K562 (cell line): ENCODE results near the gene UBE2M. TPM values are rescaled to one million over a fixed set of nuclear protein-coding genes. Genes with fewer than 3 reads are reported as not detected.

Experiments
- BDP1 ChIP-seq: IDR thresholded peaks from 3 replicates; pipeline ENCODE4 v1.6.1; 2011; ENCODE audit not compliant: insufficient read length, insufficient read depth
- CBX3 ChIP-seq, 2 experiments: IDR thresholded peaks; 1 replicate in 1 of 2; 2 replicates in 1 of 2; pipeline ENCODE4 v1.6.1; 2012; ENCODE audit warnings: inconsistent platforms in 2 of 2, low read length in 2 of 2, borderline replicate concordance in 1 of 2, control low read depth in 1 of 2
- FOXA3 ChIP-seq, 2 experiments: fragments of 450-650 bp in 1 of 2; sonication (generic) in 1 of 2; formaldehyde crosslinking; IDR thresholded peaks in 1 of 2; conservative IDR thresholded peaks in 1 of 2; 2 replicates each; pipeline versions ENCODE4 v1.4.0 to v1.8.0; 2020 to 2022; ENCODE audit warnings: mild to moderate bottlenecking in 2 of 2, missing genetic modification reagents in 1 of 2
- HNRNPK ChIP-seq: fragments of 200-400 bp; formaldehyde crosslinking; IDR thresholded peaks from one replicate; pipeline ENCODE4 v1.6.1; 2018; ENCODE audit warnings: mild to moderate bottlenecking, low read depth, low read length; ENCODE audit not compliant: poor library complexity, severe bottlenecking
- HOXB6 ChIP-seq: fragments of 250-450 bp; sonication (Bioruptor Pico); IDR thresholded peaks from 2 replicates; pipeline ENCODE4 v1.5.1; 2022; ENCODE audit warnings: mild to moderate bottlenecking, borderline replicate concordance
- MED1 ChIP-seq: sonication (generic); formaldehyde crosslinking; IDR thresholded peaks from 2 replicates; pipeline ENCODE4 v1.8.1; 2023; ENCODE audit warnings: missing genetic modification reagents, borderline replicate concordance
- MTA2 ChIP-seq: fragments of 450-650 bp; IDR thresholded peaks from 2 replicates; pipeline ENCODE4 v1.6.1; 2016; ENCODE audit warnings: low read depth
- SAFB ChIP-seq: fragments of 200-400 bp; formaldehyde crosslinking; IDR thresholded peaks from 2 replicates; pipeline ENCODE4 v1.6.1; 2017; ENCODE audit warnings: low read depth, low read length, borderline replicate concordance
- SIN3B ChIP-seq: fragments of 450-650 bp; IDR thresholded peaks from 2 replicates; pipeline ENCODE4 v1.6.1; 2017; ENCODE audit warnings: low read depth, mild to moderate bottlenecking, moderate library complexity
- SLC30A9 ChIP-seq: fragments of 250-450 bp; sonication (Bioruptor Pico); IDR thresholded peaks from 2 replicates; pipeline ENCODE4 v1.8.0; 2022; ENCODE audit warnings: mild to moderate bottlenecking, moderate library complexity
- TBP ChIP-seq: optimal IDR thresholded peaks from 2 replicates; pipeline ENCODE3; 2011; ENCODE audit warnings: low read depth, low read length, improper control_type of control experiment
- TEAD1 ChIP-seq, 2 experiments: fragments of 450-650 bp in 1 of 2; sonication (generic) in 1 of 2; formaldehyde crosslinking; IDR thresholded peaks; 2 replicates each; pipeline versions ENCODE4 v1.4.0 to v1.8.0; 2020 to 2022; ENCODE audit warnings: mild to moderate bottlenecking in 2 of 2, missing genetic modification reagents in 1 of 2
- ZBTB1 ChIP-seq: sonication (generic); formaldehyde crosslinking; IDR thresholded peaks from 2 replicates; pipeline ENCODE4 v1.8.1; 2023; ENCODE audit warnings: missing genetic modification reagents, low read depth, mild to moderate bottlenecking, borderline replicate concordance
- ZC3H4 ChIP-seq: sonication (generic); formaldehyde crosslinking; IDR thresholded peaks from 2 replicates; pipeline ENCODE4 v1.9.0; 2021; ENCODE audit warnings: missing genetic modification reagents, borderline replicate concordance
- ZNF224 ChIP-seq: sonication (generic); formaldehyde crosslinking; IDR thresholded peaks from 2 replicates; pipeline ENCODE4 v1.8.0; 2022; ENCODE audit warnings: mild to moderate bottlenecking, missing genetic modification reagents
- polyA plus RNA-seq, 8 experiments: library from polyadenylated mRNA; depleted of rRNA in 4 of 8; stranded (reverse) in 5 of 8; unstranded in 3 of 8; fragments of >200 nt; fragmentation: Nextera tagmentation in 2 of 8; fragmentation: Illumina TruSeq in 1 of 8; extraction: Ambion mirVana in 2 of 8; extraction: Trizol in 1 of 8; gene quantifications; 2 replicates each; pipeline versions ENCODE4 v1.2.1 to v1.2.3, GENCODE V29; 2011 to 2014; ENCODE audit warnings: inconsistent platforms in 1 of 8, missing spikeins in 1 of 8
- total RNA-seq, 7 experiments: library from RNA; depleted of rRNA in 6 of 7; stranded (reverse); fragments of >200 nt in 6 of 7; fragmentation: Illumina TruSeq in 2 of 7; extraction: Trizol in 2 of 7; gene quantifications; 2 replicates each; pipeline versions ENCODE4 v1.2.1 to v1.2.3, GENCODE V29; 2011 to 2021; ENCODE audit warnings: low replicate concordance in 1 of 7
- TF ChIP-seq, protein P1 (sequence below): IDR thresholded peaks from 3 replicates; pipeline ENCODE4 v1.6.1; 2011; ENCODE audit warnings: borderline replicate concordance, mild to moderate bottlenecking, moderate library complexity; ENCODE audit not compliant: insufficient read length; ENCODE audit errors: extremely low read depth
- TF ChIP-seq, protein P2 (sequence below), 2 experiments: IDR thresholded peaks in 1 of 2; conservative IDR thresholded peaks in 1 of 2; 2 replicates each; pipeline ENCODE4 v1.6.1; 2016; ENCODE audit warnings: low read depth in 2 of 2, mild to moderate bottlenecking in 1 of 2, missing compliant biosample characterization in 1 of 2, missing genetic modification characterization in 1 of 2, moderate library complexity in 1 of 2
- TF ChIP-seq, protein P3 (sequence below): fragments of 450-650 bp; IDR thresholded peaks from one replicate; pipeline ENCODE4 v1.6.1; 2018; ENCODE audit warnings: mild to moderate bottlenecking, moderate library complexity; ENCODE audit not compliant: partially characterized antibody

Gene UBE2M
- total and polyA plus RNA-seq, 9 of the 15 experiments (the other 6 are each of a cell fraction or from before 2014, with no cell fraction given): 0.92 to 163 (median 85.7) TPM

DNA sequence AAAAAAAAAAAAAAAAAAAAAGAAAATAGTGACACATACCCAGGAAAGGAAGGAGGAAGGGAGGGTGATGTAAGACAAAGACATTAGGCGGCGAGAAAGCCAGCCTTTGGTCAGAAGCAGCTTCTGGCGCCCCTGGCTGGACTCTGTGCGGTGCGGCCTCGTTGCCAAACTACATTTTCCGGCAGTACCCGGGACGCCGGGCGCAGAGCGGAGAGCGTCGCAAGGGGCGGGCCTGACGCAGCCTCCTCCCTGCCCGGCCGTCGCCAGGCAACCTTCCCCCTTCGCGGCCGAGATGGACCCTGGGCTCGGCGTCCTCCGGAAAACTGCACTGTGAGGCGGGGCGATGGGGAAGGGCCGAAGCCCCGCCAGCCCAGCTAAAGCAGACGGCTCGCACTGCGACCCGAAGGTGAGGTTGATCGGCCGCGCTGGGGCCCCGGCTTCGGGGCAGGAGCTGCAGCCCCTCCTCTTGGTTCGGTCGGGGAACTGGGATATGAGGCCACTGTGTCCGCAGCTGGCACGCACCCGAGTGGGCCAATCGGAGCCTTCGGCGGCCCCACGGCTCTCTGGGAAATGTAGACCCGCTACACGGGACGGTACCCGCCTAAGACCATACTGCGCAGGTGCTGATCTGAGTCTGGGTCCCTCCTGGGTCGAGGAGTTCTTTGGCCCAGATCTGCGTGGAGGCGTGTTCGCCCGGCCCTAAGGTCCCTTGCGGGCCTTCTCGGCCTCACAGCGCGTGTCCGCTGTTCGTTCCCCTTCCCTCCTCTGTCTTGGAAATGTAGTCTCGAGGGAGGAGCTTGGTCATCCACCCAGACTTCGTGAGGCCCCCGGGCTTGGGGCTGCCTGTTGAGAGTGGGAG, 17.0 kb upstream of the UBE2M start (continued):
- no peak for TF ChIP-seq BDP1
- TF ChIP-seq TBP: peak; percentile 49
- TF ChIP-seq ZNF224 (CRISPR knock-in tag): no peak
- TF ChIP-seq FOXA3 (CRISPR knock-in tag; conservative IDR thresholded peaks at IDR 0.05 in 1 of 2, IDR thresholded peaks at IDR 0.05 in 1 of 2): no peak
- no peak for TF ChIP-seq MTA2
- TF ChIP-seq, protein P1, sequence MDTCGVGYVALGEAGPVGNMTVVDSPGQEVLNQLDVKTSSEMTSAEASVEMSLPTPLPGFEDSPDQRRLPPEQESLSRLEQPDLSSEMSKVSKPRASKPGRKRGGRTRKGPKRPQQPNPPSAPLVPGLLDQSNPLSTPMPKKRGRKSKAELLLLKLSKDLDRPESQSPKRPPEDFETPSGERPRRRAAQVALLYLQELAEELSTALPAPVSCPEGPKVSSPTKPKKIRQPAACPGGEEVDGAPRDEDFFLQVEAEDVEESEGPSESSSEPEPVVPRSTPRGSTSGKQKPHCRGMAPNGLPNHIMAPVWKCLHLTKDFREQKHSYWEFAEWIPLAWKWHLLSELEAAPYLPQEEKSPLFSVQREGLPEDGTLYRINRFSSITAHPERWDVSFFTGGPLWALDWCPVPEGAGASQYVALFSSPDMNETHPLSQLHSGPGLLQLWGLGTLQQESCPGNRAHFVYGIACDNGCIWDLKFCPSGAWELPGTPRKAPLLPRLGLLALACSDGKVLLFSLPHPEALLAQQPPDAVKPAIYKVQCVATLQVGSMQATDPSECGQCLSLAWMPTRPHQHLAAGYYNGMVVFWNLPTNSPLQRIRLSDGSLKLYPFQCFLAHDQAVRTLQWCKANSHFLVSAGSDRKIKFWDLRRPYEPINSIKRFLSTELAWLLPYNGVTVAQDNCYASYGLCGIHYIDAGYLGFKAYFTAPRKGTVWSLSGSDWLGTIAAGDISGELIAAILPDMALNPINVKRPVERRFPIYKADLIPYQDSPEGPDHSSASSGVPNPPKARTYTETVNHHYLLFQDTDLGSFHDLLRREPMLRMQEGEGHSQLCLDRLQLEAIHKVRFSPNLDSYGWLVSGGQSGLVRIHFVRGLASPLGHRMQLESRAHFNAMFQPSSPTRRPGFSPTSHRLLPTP: no peak
- TF ChIP-seq HOXB6 (CRISPR knock-in tag): no peak
- no peak; the same call in 1 of the 2 replicates for TF ChIP-seq ZBTB1 (CRISPR knock-in tag)
- no peak for TF ChIP-seq HNRNPK
- no peak for TF ChIP-seq SLC30A9 (CRISPR knock-in tag)
- TF ChIP-seq, protein P2, sequence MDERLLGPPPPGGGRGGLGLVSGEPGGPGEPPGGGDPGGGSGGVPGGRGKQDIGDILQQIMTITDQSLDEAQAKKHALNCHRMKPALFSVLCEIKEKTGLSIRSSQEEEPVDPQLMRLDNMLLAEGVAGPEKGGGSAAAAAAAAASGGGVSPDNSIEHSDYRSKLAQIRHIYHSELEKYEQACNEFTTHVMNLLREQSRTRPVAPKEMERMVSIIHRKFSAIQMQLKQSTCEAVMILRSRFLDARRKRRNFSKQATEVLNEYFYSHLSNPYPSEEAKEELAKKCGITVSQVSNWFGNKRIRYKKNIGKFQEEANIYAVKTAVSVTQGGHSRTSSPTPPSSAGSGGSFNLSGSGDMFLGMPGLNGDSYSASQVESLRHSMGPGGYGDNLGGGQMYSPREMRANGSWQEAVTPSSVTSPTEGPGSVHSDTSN (CRISPR knock-in tag; IDR thresholded peaks at IDR 0.05; ENCODE audit: low read depth): no peak
- TF ChIP-seq, protein P2 (tag; conservative IDR thresholded peaks at IDR 0.05; ENCODE audit: low read depth): no peak
- TF ChIP-seq MED1 (CRISPR knock-in tag): no peak
- TF ChIP-seq TEAD1 (CRISPR knock-in tag; IDR thresholded peaks at IDR 0.05): no peak
- TF ChIP-seq ZC3H4 (CRISPR knock-in tag): no peak
- TF ChIP-seq CBX3 (IDR thresholded peaks at IDR 0.05; ENCODE audit: borderline replicate concordance in 1 of 2, low read length in 2 of 2): no peak
- TF ChIP-seq SAFB: peak; percentile 73; the same call in 1 of the 2 replicates
- TF ChIP-seq, protein P3, sequence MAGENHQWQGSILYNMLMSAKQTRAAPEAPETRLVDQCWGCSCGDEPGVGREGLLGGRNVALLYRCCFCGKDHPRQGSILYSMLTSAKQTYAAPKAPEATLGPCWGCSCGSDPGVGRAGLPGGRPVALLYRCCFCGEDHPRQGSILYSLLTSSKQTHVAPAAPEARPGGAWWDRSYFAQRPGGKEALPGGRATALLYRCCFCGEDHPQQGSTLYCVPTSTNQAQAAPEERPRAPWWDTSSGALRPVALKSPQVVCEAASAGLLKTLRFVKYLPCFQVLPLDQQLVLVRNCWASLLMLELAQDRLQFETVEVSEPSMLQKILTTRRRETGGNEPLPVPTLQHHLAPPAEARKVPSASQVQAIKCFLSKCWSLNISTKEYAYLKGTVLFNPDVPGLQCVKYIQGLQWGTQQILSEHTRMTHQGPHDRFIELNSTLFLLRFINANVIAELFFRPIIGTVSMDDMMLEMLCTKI: no peak
- peak; percentile 74 for TF ChIP-seq SIN3B
